H1 (cell line): ENCODE data around the gene SYTL5. TPM values are rescaled to one million over a fixed set of nuclear protein-coding genes. Genes with fewer than 3 reads are reported as not detected.

Experiments
- CTCF ChIA-PET: fragments of 300-600 bp; sonication (Branson Sonifier 250); formaldehyde crosslinking; loops from one replicate; lab custom pipeline; 2021; ENCODE audit not compliant: partially characterized antibody; lab: Charles Lee
- POLR2A ChIA-PET: fragments of 300-600 bp; sonication (Branson Sonifier 250); formaldehyde crosslinking; loops from one replicate; lab custom pipeline; 2021; ENCODE audit warnings: inconsistent platforms; ENCODE audit not compliant: partially characterized antibody; lab: Charles Lee
- DNase-seq, 2 experiments: peaks; one replicate each; pipeline versions ENCODE4 v3.0.0 to v3.0.0-alpha.2; 2010 to 2022; ENCODE audit warnings: low spot score in 2 of 2, low read depth in 1 of 2, mixed read lengths in 1 of 2
- FAIRE-seq: peaks from 2 replicates; lab custom pipeline; 2011; peaks lifted over from hg19 to GRCh38; lab: Jason Lieb, UNC
- H2AFZ ChIP-seq: 2 replicates; pipeline ENCODE4 v1.8.1; 2012; ENCODE audit warnings: low read length, inconsistent platforms
- H2AK5ac ChIP-seq: 2 replicates; pipeline ENCODE4 v1.6.1; 2013; ENCODE audit warnings: low read depth, low read length
- H2BK120ac ChIP-seq: replicated peaks from 2 replicates; pipeline ENCODE3; 2013; ENCODE audit warnings: low read depth, low read length, inconsistent platforms
- H2BK12ac ChIP-seq: 2 replicates; pipeline ENCODE4 v1.6.1; 2013; ENCODE audit warnings: low read depth, low read length
- H2BK15ac ChIP-seq: 2 replicates; pipeline ENCODE4 v1.6.1; 2013; ENCODE audit warnings: low read length
- H2BK20ac ChIP-seq: 2 replicates; pipeline ENCODE4 v1.6.1; 2013; ENCODE audit warnings: low read length
- H2BK5ac ChIP-seq: 2 replicates; pipeline ENCODE4 v1.6.1; 2013; ENCODE audit warnings: low read depth, low read length
- H3K14ac ChIP-seq: 2 replicates; pipeline ENCODE4 v1.6.1; 2013; ENCODE audit warnings: inconsistent platforms; ENCODE audit not compliant: insufficient read length
- H3K18ac ChIP-seq: 2 replicates; pipeline ENCODE4 v1.6.1; 2013; ENCODE audit warnings: low read length; ENCODE audit errors: extremely low read depth
- H3K23ac ChIP-seq: 2 replicates; pipeline ENCODE4 v1.6.1; 2013; ENCODE audit warnings: inconsistent platforms; ENCODE audit not compliant: insufficient read length
- H3K23me2 ChIP-seq: 2 replicates; pipeline ENCODE4 v1.6.1; 2013; ENCODE audit warnings: low read depth, low read length
- H3K27ac ChIP-seq: 2 replicates; pipeline ENCODE4 v1.6.1; 2011; ENCODE audit warnings: low read depth, low read length, inconsistent platforms
- H3K27me3 ChIP-seq, 4 experiments: replicated peaks in 1 of 4; 1 replicate in 1 of 4; 2 replicates in 3 of 4; pipeline versions ENCODE4 v1.6.1 to v1.8.1; 2011 to 2013; ENCODE audit warnings: low read length in 3 of 4, mild to moderate bottlenecking in 3 of 4, inconsistent platforms in 2 of 4, mixed read lengths in 2 of 4, moderate library complexity in 1 of 4; ENCODE audit not compliant: control insufficient read depth in 3 of 4, insufficient read depth in 3 of 4; ENCODE audit errors: extremely low read depth in 1 of 4
- H3K36me3 ChIP-seq, 4 experiments: 2 replicates each; pipeline versions ENCODE4 v1.6.1 to v1.8.1; 2011 to 2013; ENCODE audit warnings: mild to moderate bottlenecking in 4 of 4, low read length in 3 of 4, moderate library complexity in 2 of 4, control low read depth in 1 of 4, inconsistent platforms in 1 of 4; ENCODE audit not compliant: insufficient read depth in 4 of 4, control insufficient read depth in 2 of 4
- H3K4ac ChIP-seq: replicated peaks from 2 replicates; pipeline ENCODE3; 2013; ENCODE audit warnings: low read length, low read depth, mixed read lengths, inconsistent platforms; ENCODE audit not compliant: insufficient read length
- H3K4me1 ChIP-seq, 4 experiments: replicated peaks in 1 of 4; 1 replicate in 1 of 4; 2 replicates in 3 of 4; pipeline versions ENCODE4 v1.6.1 to v1.8.1; 2011 to 2013; ENCODE audit warnings: low read length in 3 of 4, inconsistent platforms in 2 of 4, mixed read lengths in 1 of 4; ENCODE audit not compliant: insufficient read depth in 4 of 4, control insufficient read depth in 3 of 4
- H3K4me2 ChIP-seq, 2 experiments: 2 replicates each; pipeline versions ENCODE4 v1.6.1 to v1.8.1; 2011 to 2013; ENCODE audit warnings: low read depth in 2 of 2, low read length in 2 of 2, control low read depth in 1 of 2, inconsistent platforms in 1 of 2, mild to moderate bottlenecking in 1 of 2; ENCODE audit not compliant: insufficient read depth in 1 of 2
- H3K4me3 ChIP-seq, 4 experiments: fragments of 200-600, 300-600 bp in 1 of 4; sonication (generic), shearing (Covaris generic), sonication (Bioruptor Twin) in 1 of 4; 2 replicates each; pipeline versions ENCODE4 v1.5.1 to v1.8.1; 2011 to 2016; ENCODE audit warnings: low read length in 4 of 4, low read depth in 3 of 4, control low read depth in 2 of 4, inconsistent platforms in 2 of 4, mild to moderate bottlenecking in 2 of 4, mixed read lengths in 1 of 4, moderate library complexity in 1 of 4; ENCODE audit not compliant: insufficient read depth in 2 of 4; ENCODE audit errors: extremely low read depth in 1 of 4
- H3K56ac ChIP-seq: replicated peaks from 2 replicates; pipeline ENCODE3; 2013; ENCODE audit warnings: low read depth, mild to moderate bottlenecking, mixed read lengths, low read length, inconsistent platforms; ENCODE audit not compliant: insufficient read length
- H3K79me1 ChIP-seq: 2 replicates; pipeline ENCODE4 v1.6.1; 2013; ENCODE audit warnings: low read depth, low read length, control low read depth
- H3K79me2 ChIP-seq, 2 experiments: 2 replicates each; pipeline versions ENCODE4 v1.6.1 to v1.8.1; 2012 to 2013; ENCODE audit warnings: low read length in 2 of 2, mild to moderate bottlenecking in 2 of 2, inconsistent platforms in 1 of 2; ENCODE audit not compliant: insufficient read depth in 2 of 2, control insufficient read depth in 1 of 2
- H3K9ac ChIP-seq, 4 experiments: replicated peaks in 1 of 4; 1 replicate in 1 of 4; 2 replicates in 3 of 4; pipeline versions ENCODE4 v1.6.1 to v1.8.1; 2011 to 2013; ENCODE audit warnings: low read depth in 3 of 4, low read length in 3 of 4, control low read depth in 2 of 4, mild to moderate bottlenecking in 2 of 4, moderate library complexity in 2 of 4, inconsistent platforms in 1 of 4; ENCODE audit errors: extremely low read depth in 1 of 4
- H3K9me3 ChIP-seq, 2 experiments: 2 replicates each; pipeline versions ENCODE4 v1.6.1 to v1.8.1; 2012 to 2013; ENCODE audit warnings: mild to moderate bottlenecking in 2 of 2, moderate library complexity in 2 of 2, control low read depth in 1 of 2, inconsistent platforms in 1 of 2, low read depth in 1 of 2, low read length in 1 of 2, mixed read lengths in 1 of 2; ENCODE audit not compliant: insufficient read depth in 2 of 2
- H4K20me1 ChIP-seq, 2 experiments: replicated peaks in 1 of 2; 2 replicates each; pipeline versions ENCODE3 to v1.8.1; 2011 to 2013; ENCODE audit warnings: inconsistent platforms in 2 of 2, low read length in 2 of 2, mild to moderate bottlenecking in 1 of 2; ENCODE audit not compliant: insufficient read depth in 2 of 2, control insufficient read depth in 1 of 2
- H4K5ac ChIP-seq: 2 replicates; pipeline ENCODE4 v1.6.1; 2013; ENCODE audit warnings: low read length, low read depth, mixed read lengths, inconsistent platforms; ENCODE audit not compliant: insufficient read length
- H4K8ac ChIP-seq: 2 replicates; pipeline ENCODE4 v1.8.0; 2013; ENCODE audit warnings: mild to moderate bottlenecking, moderate library complexity, low read length, inconsistent platforms; ENCODE audit not compliant: insufficient read depth; ENCODE audit errors: extremely low read depth
- H4K91ac ChIP-seq: replicated peaks from 2 replicates; pipeline ENCODE3; 2013; ENCODE audit warnings: low read length, mixed read lengths, inconsistent platforms; ENCODE audit not compliant: insufficient read length
- BCL11A ChIP-seq, 2 experiments: IDR thresholded peaks; one replicate each; pipeline ENCODE4 v1.6.1; 2011; ENCODE audit warnings: low read depth in 2 of 2, low read length in 2 of 2, mild to moderate bottlenecking in 2 of 2
- CEBPB ChIP-seq: IDR thresholded peaks from 2 replicates; pipeline ENCODE4 v1.6.1; 2012; ENCODE audit warnings: low read depth, low read length
- EP300 ChIP-seq, 2 experiments: IDR thresholded peaks; 1 replicate in 1 of 2; 2 replicates in 1 of 2; pipeline ENCODE4 v1.6.1; 2011 to 2012; ENCODE audit warnings: low read depth in 2 of 2, low read length in 2 of 2, mild to moderate bottlenecking in 2 of 2, borderline replicate concordance in 1 of 2, inconsistent platforms in 1 of 2, moderate library complexity in 1 of 2
- JUN ChIP-seq: IDR thresholded peaks from 2 replicates; pipeline ENCODE4 v1.6.1; 2011; ENCODE audit warnings: low read depth, mild to moderate bottlenecking, improper control_type of control experiment, low read length
- MAFK ChIP-seq: IDR thresholded peaks from 2 replicates; pipeline ENCODE4 v1.6.1; 2012; ENCODE audit warnings: low read depth, mild to moderate bottlenecking, improper control_type of control experiment, low read length
- MAX ChIP-seq: IDR thresholded peaks from 2 replicates; pipeline ENCODE4 v1.6.1; 2012; ENCODE audit warnings: inconsistent platforms
- POU5F1 ChIP-seq: IDR thresholded peaks from 2 replicates; pipeline ENCODE4 v1.6.1; 2011; ENCODE audit warnings: low read depth, mild to moderate bottlenecking, low read length, moderate library complexity
- SAP30 ChIP-seq: fragments of 300-600 bp; sonication (generic); IDR thresholded peaks from 2 replicates; pipeline ENCODE4 v1.7.1; 2012; ENCODE audit warnings: low read length, moderate library complexity, mild to moderate bottlenecking, inconsistent platforms; ENCODE audit not compliant: insufficient read depth, insufficient replicate concordance
- SIX5 ChIP-seq: IDR thresholded peaks from 2 replicates; pipeline ENCODE4 v1.6.1; 2011; ENCODE audit warnings: mild to moderate bottlenecking, low read depth, low read length
- WGBS, 2 experiments: shearing (Covaris generic) in 1 of 2; methylation state at CpG; one replicate each; pipeline versions ENCODE4 v1.1.6 to v1.1.7; 2013 to 2015; ENCODE audit warnings: low lambda C conversion rate in 2 of 2, mixed read lengths in 2 of 2, inconsistent platforms in 1 of 2, low coverage in 1 of 2, missing lambda C conversion rate in 1 of 2; ENCODE audit not compliant: insufficient replicate concordance in 2 of 2, insufficient coverage in 1 of 2, insufficient read length in 1 of 2; ENCODE audit errors: extremely low coverage in 1 of 2, missing lambda C conversion rate in 1 of 2; 5-methylcytosine and 5-hydroxymethylcytosine counted together
- polyA plus RNA-seq, 7 experiments: library from polyadenylated mRNA; depleted of rRNA in 3 of 7; stranded (reverse) in 5 of 7; unstranded in 2 of 7; fragments of >200 nt in 5 of 7; fragments of 200-250 nt in 2 of 7; gene quantifications; 1 replicate in 5 of 7; 2 replicates in 1 of 7; 4 replicates in 1 of 7; pipeline versions ENCODE4 v1.2.1 to v1.2.3, GENCODE V29; 2011 to 2013; ENCODE audit warnings: missing spikeins in 2 of 7, mixed read lengths in 2 of 7
- total RNA-seq: library from RNA; stranded (reverse); fragmentation: NEBNext Ultra II Directional; extraction: Animal tissue kit (Norgen Biotek cat#: 25700); gene quantifications from 2 replicates; pipeline ENCODE4 v1.2.1, GENCODE V29; 2021

Gene SYTL5
- total and polyA plus RNA-seq, 2 of the 8 experiments (the other 6 are each of a cell fraction or from before 2014, with no cell fraction given): 0.15 to 0.52 TPM

GRCh38 chrX:38036466-38036865 is 30.1 kb downstream of the SYTL5 start:
- Histone ChIP-seq H3K79me2 (no peaks in the 10 kb centered on the region), H3K4me2 (no peak overlapping the region), H3K4me3 (no peak overlapping the region), H3K27ac (no peak overlapping the region), H4K8ac (no peak overlapping the region), H3K14ac (no peak overlapping the region), H3K23me2 (no peaks in the 10 kb centered on the region), H2BK5ac (no peak overlapping the region), H3K9ac (no peak overlapping the region), H2AFZ (no peak overlapping the region), H2BK20ac (no peak overlapping the region), H3K36me3 (no peaks in the 10 kb centered on the region), H3K4me1 (no peaks in the 10 kb centered on the region), H2BK120ac (no peak overlapping the region), H2BK12ac (no peak overlapping the region), H3K79me1 (no peaks in the 10 kb centered on the region), H2BK15ac (no peak overlapping the region), H4K20me1 (no peaks in the 10 kb centered on the region), H2AK5ac (no peak overlapping the region)
- CTCF ChIA-PET: interaction anchor here (0.6 kb wide), 1 partner anchor 41 kb away, joined by 3 read pairs; no protein-coding TSS in a partner anchor
- FAIRE-seq: no peak
- TF ChIP-seq MAX (no peak), CEBPB (no peak), BCL11A (IDR thresholded peaks at IDR 0.05; ENCODE audit: low read depth in 2 of 2, low read length in 2 of 2) (no peak), EP300 (IDR thresholded peaks at IDR 0.05; ENCODE audit: borderline replicate concordance in 1 of 2, low read depth in 2 of 2, low read length in 2 of 2) (no peak), SIX5 (no peak), POU5F1 (no peak), JUN (no peak), SAP30 (no peak), MAFK (no peak)
- TF ChIP-seq, all 59 proteins: peak for 0
- H3K18ac ChIP-seq: no peak overlapping the region
- no peak overlapping the region for H3K23ac ChIP-seq
- H4K5ac ChIP-seq: no peak overlapping the region
- no peak overlapping the region for H3K56ac ChIP-seq
- POLR2A ChIA-PET: no interaction called here
- no peak overlapping the region for H3K4ac ChIP-seq
- DNase-seq: no peak
- H4K91ac ChIP-seq: no peak overlapping the region
- 88% methylated on average over 2 of the region's 2 CpGs; no CpG with 5 or more reads in 1 of the 2 experiments for WGBS, 2 experiments
- no peaks in the 10 kb centered on the region for H3K9me3 ChIP-seq
- H3K27me3 ChIP-seq: no peaks in the 10 kb centered on the region
